ENCODE data around the gene MPV17L2.

- TF ChIP-seq HNF4G (IDR thresholded peaks at IDR 0.05): no peak
- TF ChIP-seq YY1 (IDR thresholded peaks at IDR 0.05): no peak
- TF ChIP-seq CTCF (IDR thresholded peaks at IDR 0.05; ENCODE audit: low read depth, low read length, missing input control): no peak
- no peak for TF ChIP-seq RAD21 (IDR thresholded peaks at IDR 0.05)
- no peak for TF ChIP-seq TAF1 (conservative IDR thresholded peaks at IDR 0.05)
Measured at GRCh38 chr19:18203408-18203862, 10.4 kb downstream of the MPV17L2 start.
